ENCODE measurements around the gene MAP4K5.

MAP4K5 gene

DNA sequence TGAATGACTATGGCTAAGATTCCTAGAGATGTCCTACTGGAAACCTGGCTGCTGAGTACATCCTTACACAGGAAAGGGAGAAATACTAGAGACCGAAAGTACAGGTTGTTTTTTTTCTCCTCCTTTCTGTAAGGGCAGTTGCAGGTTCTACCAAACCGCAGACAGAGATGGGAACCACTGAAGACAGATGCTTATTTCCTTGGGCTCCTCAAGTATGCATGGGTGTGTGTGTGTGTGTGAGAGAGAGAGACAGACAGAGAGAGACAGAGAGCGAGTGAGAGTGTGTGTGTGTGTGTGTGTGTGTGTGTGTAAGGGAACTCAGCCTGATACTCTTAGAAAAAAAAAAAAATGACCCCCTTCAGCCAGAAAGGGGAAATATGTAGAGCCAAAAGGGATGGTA, 42.5 kb downstream of the MAP4K5 start:
- TF ChIP-seq, protein P1, sequence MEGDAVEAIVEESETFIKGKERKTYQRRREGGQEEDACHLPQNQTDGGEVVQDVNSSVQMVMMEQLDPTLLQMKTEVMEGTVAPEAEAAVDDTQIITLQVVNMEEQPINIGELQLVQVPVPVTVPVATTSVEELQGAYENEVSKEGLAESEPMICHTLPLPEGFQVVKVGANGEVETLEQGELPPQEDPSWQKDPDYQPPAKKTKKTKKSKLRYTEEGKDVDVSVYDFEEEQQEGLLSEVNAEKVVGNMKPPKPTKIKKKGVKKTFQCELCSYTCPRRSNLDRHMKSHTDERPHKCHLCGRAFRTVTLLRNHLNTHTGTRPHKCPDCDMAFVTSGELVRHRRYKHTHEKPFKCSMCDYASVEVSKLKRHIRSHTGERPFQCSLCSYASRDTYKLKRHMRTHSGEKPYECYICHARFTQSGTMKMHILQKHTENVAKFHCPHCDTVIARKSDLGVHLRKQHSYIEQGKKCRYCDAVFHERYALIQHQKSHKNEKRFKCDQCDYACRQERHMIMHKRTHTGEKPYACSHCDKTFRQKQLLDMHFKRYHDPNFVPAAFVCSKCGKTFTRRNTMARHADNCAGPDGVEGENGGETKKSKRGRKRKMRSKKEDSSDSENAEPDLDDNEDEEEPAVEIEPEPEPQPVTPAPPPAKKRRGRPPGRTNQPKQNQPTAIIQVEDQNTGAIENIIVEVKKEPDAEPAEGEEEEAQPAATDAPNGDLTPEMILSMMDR (IDR thresholded peaks at IDR 0.05; ENCODE audit: insufficient read depth, low read depth, low read length, missing control alignments), result no peak
- no peak for DNase-seq (ENCODE audit: low read depth)

DNA sequence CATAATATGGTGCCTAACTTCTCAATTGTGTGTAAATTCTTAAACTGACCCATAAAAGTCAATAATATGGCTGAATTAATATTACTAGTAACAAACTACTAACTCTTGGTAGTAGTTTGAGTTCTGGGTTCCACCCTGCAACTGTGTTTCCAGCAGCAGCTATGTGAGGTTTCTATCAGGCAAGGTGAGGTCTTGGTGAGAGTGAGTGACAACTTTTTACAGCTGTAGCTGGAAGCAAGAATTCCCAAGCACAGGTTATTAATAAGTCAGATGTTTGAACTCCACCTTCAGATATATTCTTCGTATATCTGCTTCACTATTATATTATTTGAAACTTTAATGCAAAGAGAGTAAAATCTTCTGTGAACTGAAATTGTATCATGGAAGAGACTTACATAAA, 43.8 kb downstream of the MAP4K5 start:
- TF ChIP-seq, protein P1 (IDR thresholded peaks at IDR 0.05; ENCODE audit: insufficient read depth, low read depth, low read length, missing control alignments), result no peak
- no peak overlapping the region for H3K4me3 ChIP-seq (ENCODE audit: low read depth, low read length)
- no peak for DNase-seq (ENCODE audit: low read depth)

More for the DNA sequence above, 42.5 kb downstream of the MAP4K5 start:
- H3K4me3 ChIP-seq (ENCODE audit: low read depth, low read length), result no peak overlapping the region

DNA sequence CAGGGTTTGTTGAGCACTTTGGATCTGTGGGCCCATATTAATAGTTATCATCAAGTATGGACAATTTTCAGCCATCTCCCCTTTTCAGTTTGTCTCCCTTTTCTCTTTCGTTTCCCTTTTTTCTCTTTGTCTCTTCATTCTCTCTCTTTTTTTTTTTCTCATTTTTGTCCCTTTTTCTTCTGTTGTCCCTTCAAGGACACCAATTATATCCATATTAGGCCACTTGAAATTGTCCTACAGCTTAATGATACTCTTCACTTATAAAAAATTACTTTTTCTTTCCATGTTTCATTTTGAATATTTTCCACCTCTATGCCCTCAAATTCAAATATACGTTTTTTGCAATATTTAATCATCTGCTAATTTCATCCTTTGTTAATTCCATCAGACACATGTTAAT, 53.3 kb downstream of the MAP4K5 start:
- no peak overlapping the region for H3K4me3 ChIP-seq (ENCODE audit: low read depth, low read length)
- DNase-seq (ENCODE audit: low read depth), result no peak

DNA sequence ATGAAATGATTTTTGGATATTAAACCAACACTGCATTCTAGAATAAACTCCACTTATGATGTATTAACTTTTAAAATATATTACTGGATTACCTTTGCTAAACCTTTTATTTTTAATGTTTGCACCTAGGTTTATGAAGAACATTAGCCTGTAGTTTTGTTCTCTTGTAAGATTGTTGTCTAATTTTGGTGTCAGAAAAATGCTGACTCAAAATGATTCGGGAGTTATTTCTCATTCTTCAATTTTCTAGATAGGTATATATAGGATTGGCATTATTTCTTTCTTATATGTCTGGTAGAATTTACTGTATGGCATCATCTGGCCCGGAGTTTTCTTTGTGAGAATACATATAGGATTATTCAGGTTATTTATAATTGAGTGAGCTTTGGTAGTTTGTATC, 54.6 kb downstream of the MAP4K5 start:
- H3K4me3 ChIP-seq (ENCODE audit: low read depth, low read length), result no peak overlapping the region
- TF ChIP-seq, protein P1 (IDR thresholded peaks at IDR 0.05; ENCODE audit: insufficient read depth, low read depth, low read length, missing control alignments), result no peak
- no peak for DNase-seq (ENCODE audit: low read depth)

More for the DNA sequence above, 53.3 kb downstream of the MAP4K5 start:
- TF ChIP-seq, protein P1 (IDR thresholded peaks at IDR 0.05; ENCODE audit: insufficient read depth, low read depth, low read length, missing control alignments), result no peak

DNA sequence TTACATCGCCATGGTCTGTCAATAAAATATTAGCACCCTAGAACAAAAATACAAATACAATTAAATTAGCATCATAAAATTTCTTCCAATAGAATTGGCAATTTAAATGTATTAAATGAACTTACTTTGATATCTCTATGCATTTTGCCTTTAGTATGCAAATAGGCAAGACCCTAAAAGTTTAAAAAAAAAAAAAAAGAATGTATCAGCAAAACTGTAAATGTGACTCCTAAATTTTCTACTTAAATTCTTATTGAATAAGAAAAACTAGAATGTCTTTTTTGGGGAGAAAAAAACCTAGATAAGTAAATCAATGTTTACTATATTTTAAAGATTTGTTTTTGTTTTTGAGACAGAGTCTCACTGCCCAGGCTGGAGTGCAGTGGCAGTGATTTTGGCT, 56.2 kb downstream of the MAP4K5 start:
- TF ChIP-seq, protein P1 (IDR thresholded peaks at IDR 0.05; ENCODE audit: insufficient read depth, low read depth, low read length, missing control alignments), result no peak
- no peak for DNase-seq (ENCODE audit: low read depth)
- H3K4me3 ChIP-seq (ENCODE audit: low read depth, low read length), result no peak overlapping the region

DNA sequence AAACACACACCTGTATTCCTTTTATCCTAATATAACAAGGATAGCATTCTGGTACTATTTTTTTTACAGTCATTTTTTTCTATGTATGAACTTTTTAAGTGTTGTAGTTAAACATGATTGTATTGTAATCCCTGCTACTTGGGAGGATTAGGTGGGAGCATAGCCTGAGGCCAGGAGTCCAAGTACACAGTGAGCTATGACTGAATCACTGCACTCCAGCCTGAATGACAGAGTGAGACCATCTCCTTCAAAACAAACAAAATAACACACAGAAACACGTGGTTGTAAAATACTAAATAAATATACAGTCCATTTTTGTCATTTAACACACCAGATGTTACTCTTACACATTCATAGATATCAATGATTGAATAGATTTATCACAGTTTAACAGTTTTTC, 56.9 kb downstream of the MAP4K5 start:
- H3K4me3 ChIP-seq (ENCODE audit: low read depth, low read length), result no peak overlapping the region
- TF ChIP-seq, protein P1 (IDR thresholded peaks at IDR 0.05; ENCODE audit: insufficient read depth, low read depth, low read length, missing control alignments), result no peak

DNA sequence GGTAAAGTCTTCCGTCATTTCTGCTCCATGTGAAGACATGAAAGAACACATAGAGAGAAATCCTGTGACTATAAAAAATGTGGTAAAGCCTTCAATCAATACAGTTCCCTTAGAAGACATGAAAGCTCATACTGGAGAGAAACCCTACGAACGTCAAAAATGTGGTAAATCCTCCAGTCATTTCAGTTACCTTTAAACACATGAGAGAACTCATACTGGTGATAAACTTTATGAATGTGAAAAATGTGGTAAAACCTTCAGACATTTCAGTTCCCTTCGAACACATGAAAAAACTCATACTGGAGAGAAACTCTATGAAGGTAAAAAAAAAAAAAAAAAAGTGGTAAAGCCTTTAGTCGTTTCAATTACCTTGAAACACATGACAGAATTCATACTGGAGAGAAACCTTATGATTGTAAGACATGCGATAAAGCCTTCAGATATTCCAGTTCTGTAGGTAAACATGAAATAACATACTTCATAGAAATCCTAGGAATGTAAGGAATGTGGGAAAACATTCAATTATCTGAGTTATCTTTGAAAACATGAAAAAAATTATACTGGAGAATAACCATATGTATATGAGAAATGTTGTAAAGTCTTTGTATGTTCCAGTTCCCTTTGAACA, 60.4 kb downstream of the MAP4K5 start:
- no peak for DNase-seq (ENCODE audit: low read depth)
- TF ChIP-seq, protein P1 (IDR thresholded peaks at IDR 0.05; ENCODE audit: insufficient read depth, low read depth, low read length, missing control alignments), result no peak
- no peak overlapping the region for H3K4me3 ChIP-seq (ENCODE audit: low read depth, low read length)

More for the DNA sequence above, 56.9 kb downstream of the MAP4K5 start:
- no peak for DNase-seq (ENCODE audit: low read depth)
